ENCODE data around the gene COL23A1.
A peak's percentile ranks its signal among the peaks of the same experiment; 100 is the strongest.

COL23A1 gene

GRCh38 chr5:178323541-178323865, 266.7 kb downstream of the COL23A1 start:
- peaks cover 4 to 16% of the 10 kb centered on the region in 2 donors for H3K4me1 ChIP-seq (ENCODE audit: control insufficient read depth in 2 of 2, insufficient read depth in 1 of 2, low read depth in 1 of 2, low read length in 2 of 2)
- peak overlapping the region; percentile 46 for H2AFZ ChIP-seq (ENCODE audit: low read length)
- no peaks in the 10 kb centered on the region for H3K27me3 ChIP-seq (ENCODE audit: control insufficient read depth in 3 of 3, insufficient read depth in 3 of 3, low read depth in 1 of 3, low read length in 3 of 3)
- H3K9ac ChIP-seq (ENCODE audit: low read depth, low read length, poor library complexity) = no peak overlapping the region
- H2BK15ac ChIP-seq (ENCODE audit: low read length) = no peak overlapping the region
- H3K9me3 ChIP-seq (replicated peaks in 1 of 2; ENCODE audit: control insufficient read depth in 2 of 2, insufficient read depth in 1 of 2, low read depth in 1 of 2, low read length in 2 of 2) = peaks cover 0 to 2% of the 10 kb centered on the region in 2 donors
- no peak overlapping the region for H4K8ac ChIP-seq (ENCODE audit: low read depth, low read length)
- DNase-seq (ENCODE audit: low spot score) = no peak
- peak overlapping the region; percentile 67 for H3K18ac ChIP-seq (ENCODE audit: low read length)
- H3K4ac ChIP-seq (ENCODE audit: low read length) = no peak overlapping the region
- no peak overlapping the region for H3K4me2 ChIP-seq (ENCODE audit: insufficient read depth, low read length, poor library complexity, severe bottlenecking)
- H3K23ac ChIP-seq (ENCODE audit: low read depth, low read length, poor library complexity) = peak overlapping the region; percentile 23
- no peaks in the 10 kb centered on the region for H3K36me3 ChIP-seq (replicated peaks in 1 of 2; ENCODE audit: control insufficient read depth in 2 of 2, insufficient read depth in 2 of 2, low read length in 2 of 2)
- peak overlapping the region; percentile 53 for H2AK5ac ChIP-seq (ENCODE audit: low read depth, low read length)
- H3K27ac ChIP-seq (replicated peaks; ENCODE audit: low read length) = no peak overlapping the region
- H2BK120ac ChIP-seq (ENCODE audit: low read depth, low read length) = no peak overlapping the region
- no CpG with 5 or more reads among the region's 6 CpGs for WGBS, 2 donors (ENCODE audit: extremely low coverage in 2 of 2, insufficient read length in 2 of 2, insufficient replicate concordance in 1 of 2)
- H4K91ac ChIP-seq (ENCODE audit: low read depth, low read length, poor library complexity) = no peak overlapping the region
- H2BK5ac ChIP-seq (ENCODE audit: low read length) = no peak overlapping the region
- H3K4me3 ChIP-seq (ENCODE audit: low read length in 2 of 2) = no peak overlapping the region
- no peak overlapping the region for H3K14ac ChIP-seq (ENCODE audit: low read length)
- peak overlapping the region; percentile 65 for H2BK12ac ChIP-seq (ENCODE audit: low read length)
- H3K79me1 ChIP-seq (ENCODE audit: low read depth, low read length) = no peaks in the 10 kb centered on the region

- Histone ChIP-seq H3K4me1 (ENCODE audit: control insufficient read depth in 2 of 2, insufficient read depth in 1 of 2, low read depth in 1 of 2, low read length in 2 of 2) (peaks cover 4 to 14% of the 10 kb centered on the region in 2 donors), H2BK120ac (ENCODE audit: low read depth, low read length) (no peak overlapping the region), H3K27ac (replicated peaks; ENCODE audit: low read length) (no peak overlapping the region), H3K36me3 (replicated peaks in 1 of 2; ENCODE audit: control insufficient read depth in 2 of 2, insufficient read depth in 2 of 2, low read length in 2 of 2) (no peaks in the 10 kb centered on the region), H3K4me3 (ENCODE audit: low read length in 2 of 2) (peak overlapping the region in 1 of 2 donors; percentile 27), H3K27me3 (ENCODE audit: control insufficient read depth in 3 of 3, insufficient read depth in 3 of 3, low read depth in 1 of 3, low read length in 3 of 3) (no peaks in the 10 kb centered on the region), H2BK15ac (ENCODE audit: low read length) (peak overlapping the region; percentile 59), H3K9me3 (replicated peaks in 1 of 2; ENCODE audit: control insufficient read depth in 2 of 2, insufficient read depth in 1 of 2, low read depth in 1 of 2, low read length in 2 of 2) (peaks cover 2% of the 10 kb centered on the region in 2 donors), H4K91ac (ENCODE audit: low read depth, low read length, poor library complexity) (no peak overlapping the region), H3K23ac (ENCODE audit: low read depth, low read length, poor library complexity) (peak overlapping the region; percentile 81), H3K14ac (ENCODE audit: low read length) (peak overlapping the region; percentile 83), H3K18ac (ENCODE audit: low read length) (peak overlapping the region; percentile 67), H4K8ac (ENCODE audit: low read depth, low read length) (no peak overlapping the region), H2AFZ (ENCODE audit: low read length) (no peak overlapping the region), H3K4ac (ENCODE audit: low read length) (no peak overlapping the region), H2AK5ac (ENCODE audit: low read depth, low read length) (peak overlapping the region; percentile 60), H2BK5ac (ENCODE audit: low read length) (no peak overlapping the region), H2BK12ac (ENCODE audit: low read length) (peak overlapping the region; percentile 14), H3K79me1 (ENCODE audit: low read depth, low read length) (no peaks in the 10 kb centered on the region), H3K4me2 (ENCODE audit: insufficient read depth, low read length, poor library complexity, severe bottlenecking) (no peak overlapping the region), H3K9ac (ENCODE audit: low read depth, low read length, poor library complexity) (no peak overlapping the region)
- WGBS, 2 donors (ENCODE audit: extremely low coverage in 2 of 2, insufficient read length in 2 of 2, insufficient replicate concordance in 1 of 2) = no CpG with 5 or more reads among the region's 14 CpGs
- no peak for DNase-seq (ENCODE audit: low spot score)
These were observed 267.3 kb downstream of the COL23A1 start for GRCh38 chr5:178322736-178323540.

GRCh38 chr5:178320281-178320855, 269.8 kb downstream of the COL23A1 start:
- Histone ChIP-seq H3K36me3 (replicated peaks in 1 of 2; ENCODE audit: control insufficient read depth in 2 of 2, insufficient read depth in 2 of 2, low read length in 2 of 2) (no peaks in the 10 kb centered on the region), H3K14ac (ENCODE audit: low read length) (no peak overlapping the region), H3K27me3 (ENCODE audit: control insufficient read depth in 3 of 3, insufficient read depth in 3 of 3, low read depth in 1 of 3, low read length in 3 of 3) (no peaks in the 10 kb centered on the region), H3K4me3 (ENCODE audit: low read length in 2 of 2) (no peak overlapping the region), H3K18ac (ENCODE audit: low read length) (peak overlapping the region; percentile 93), H2BK12ac (ENCODE audit: low read length) (peak overlapping the region; percentile 6), H3K23ac (ENCODE audit: low read depth, low read length, poor library complexity) (no peak overlapping the region), H3K79me1 (ENCODE audit: low read depth, low read length) (no peaks in the 10 kb centered on the region), H2BK5ac (ENCODE audit: low read length) (no peak overlapping the region), H4K8ac (ENCODE audit: low read depth, low read length) (no peak overlapping the region), H3K4me2 (ENCODE audit: insufficient read depth, low read length, poor library complexity, severe bottlenecking) (no peak overlapping the region), H2BK15ac (ENCODE audit: low read length) (no peak overlapping the region), H3K27ac (replicated peaks; ENCODE audit: low read length) (no peak overlapping the region), H2BK120ac (ENCODE audit: low read depth, low read length) (no peak overlapping the region), H4K91ac (ENCODE audit: low read depth, low read length, poor library complexity) (no peak overlapping the region), H3K9me3 (replicated peaks in 1 of 2; ENCODE audit: control insufficient read depth in 2 of 2, insufficient read depth in 1 of 2, low read depth in 1 of 2, low read length in 2 of 2) (peaks cover 2 to 4% of the 10 kb centered on the region in 2 donors), H3K4ac (ENCODE audit: low read length) (no peak overlapping the region), H3K9ac (ENCODE audit: low read depth, low read length, poor library complexity) (no peak overlapping the region), H2AFZ (ENCODE audit: low read length) (no peak overlapping the region), H2AK5ac (ENCODE audit: low read depth, low read length) (peak overlapping the region; percentile 75), H3K4me1 (ENCODE audit: control insufficient read depth in 2 of 2, insufficient read depth in 1 of 2, low read depth in 1 of 2, low read length in 2 of 2) (peaks cover 4 to 14% of the 10 kb centered on the region in 2 donors)
- DNase-seq (ENCODE audit: low spot score) = no peak
- no CpG with 5 or more reads among the region's 18 CpGs for WGBS, 2 donors (ENCODE audit: extremely low coverage in 2 of 2, insufficient read length in 2 of 2, insufficient replicate concordance in 1 of 2)

- H4K91ac ChIP-seq (ENCODE audit: low read depth, low read length, poor library complexity) = no peak overlapping the region
- H4K8ac ChIP-seq (ENCODE audit: low read depth, low read length) = no peak overlapping the region
- H3K36me3 ChIP-seq (replicated peaks in 1 of 2; ENCODE audit: control insufficient read depth in 2 of 2, insufficient read depth in 2 of 2, low read length in 2 of 2) = no peaks in the 10 kb centered on the region
- no peak overlapping the region for H3K4ac ChIP-seq (ENCODE audit: low read length)
- peak overlapping the region; percentile 88 for H2BK120ac ChIP-seq (ENCODE audit: low read depth, low read length)
- no peak for DNase-seq (ENCODE audit: low spot score)
- H3K18ac ChIP-seq (ENCODE audit: low read length) = peak overlapping the region; percentile 60
- peaks cover 4 to 13% of the 10 kb centered on the region in 2 donors for H3K4me1 ChIP-seq (ENCODE audit: control insufficient read depth in 2 of 2, insufficient read depth in 1 of 2, low read depth in 1 of 2, low read length in 2 of 2)
- H3K27me3 ChIP-seq (ENCODE audit: control insufficient read depth in 3 of 3, insufficient read depth in 3 of 3, low read depth in 1 of 3, low read length in 3 of 3) = no peaks in the 10 kb centered on the region
- peak overlapping the region; percentile 59 for H2BK15ac ChIP-seq (ENCODE audit: low read length)
- peaks cover 2 to 4% of the 10 kb centered on the region in 2 donors for H3K9me3 ChIP-seq (replicated peaks in 1 of 2; ENCODE audit: control insufficient read depth in 2 of 2, insufficient read depth in 1 of 2, low read depth in 1 of 2, low read length in 2 of 2)
- H2AFZ ChIP-seq (ENCODE audit: low read length) = no peak overlapping the region
- H3K23ac ChIP-seq (ENCODE audit: low read depth, low read length, poor library complexity) = no peak overlapping the region
- no peak overlapping the region for H2BK5ac ChIP-seq (ENCODE audit: low read length)
- H2BK12ac ChIP-seq (ENCODE audit: low read length) = no peak overlapping the region
- no peak overlapping the region for H3K9ac ChIP-seq (ENCODE audit: low read depth, low read length, poor library complexity)
- peak overlapping the region; percentile 71 for H2AK5ac ChIP-seq (ENCODE audit: low read depth, low read length)
- no peak overlapping the region for H3K27ac ChIP-seq (replicated peaks; ENCODE audit: low read length)
- no peaks in the 10 kb centered on the region for H3K79me1 ChIP-seq (ENCODE audit: low read depth, low read length)
- no peak overlapping the region for H3K4me2 ChIP-seq (ENCODE audit: insufficient read depth, low read length, poor library complexity, severe bottlenecking)
- no peak overlapping the region for H3K14ac ChIP-seq (ENCODE audit: low read length)
- WGBS, 2 donors (ENCODE audit: extremely low coverage in 2 of 2, insufficient read length in 2 of 2, insufficient replicate concordance in 1 of 2) = no CpG with 5 or more reads among the region's 20 CpGs
- no peak overlapping the region for H3K4me3 ChIP-seq (ENCODE audit: low read length in 2 of 2)
These were observed 270.6 kb downstream of the COL23A1 start for GRCh38 chr5:178319541-178320041.

Measured in neuronal stem cell (in vitro differentiated cells).